H1 (cell line): ENCODE data around the gene C15orf62. TPM values are rescaled to one million over a fixed set of nuclear protein-coding genes. Genes with fewer than 3 reads are reported as not detected.

Source experiments
- CTCF ChIA-PET: fragments of 300-600 bp; sonication (Branson Sonifier 250); formaldehyde crosslinking; loops from one replicate; lab custom pipeline; 2021; ENCODE audit not compliant: partially characterized antibody; lab: Charles Lee
- POLR2A ChIA-PET: fragments of 300-600 bp; sonication (Branson Sonifier 250); formaldehyde crosslinking; loops from one replicate; lab custom pipeline; 2021; ENCODE audit warnings: inconsistent platforms; ENCODE audit not compliant: partially characterized antibody; lab: Charles Lee
- DNase-seq, 2 experiments: peaks; one replicate each; pipeline versions ENCODE4 v3.0.0 to v3.0.0-alpha.2; 2010 to 2022; ENCODE audit warnings: low spot score in 2 of 2, low read depth in 1 of 2, mixed read lengths in 1 of 2
- FAIRE-seq: peaks from 2 replicates; lab custom pipeline; 2011; peaks lifted over from hg19 to GRCh38; lab: Jason Lieb, UNC
- H2AFZ ChIP-seq: 2 replicates; pipeline ENCODE4 v1.8.1; 2012; ENCODE audit warnings: low read length, inconsistent platforms
- H2AK5ac ChIP-seq: 2 replicates; pipeline ENCODE4 v1.6.1; 2013; ENCODE audit warnings: low read depth, low read length
- H2BK120ac ChIP-seq: replicated peaks from 2 replicates; pipeline ENCODE3; 2013; ENCODE audit warnings: low read depth, low read length, inconsistent platforms
- H2BK12ac ChIP-seq: 2 replicates; pipeline ENCODE4 v1.6.1; 2013; ENCODE audit warnings: low read depth, low read length
- H2BK15ac ChIP-seq: 2 replicates; pipeline ENCODE4 v1.6.1; 2013; ENCODE audit warnings: low read length
- H2BK20ac ChIP-seq: 2 replicates; pipeline ENCODE4 v1.6.1; 2013; ENCODE audit warnings: low read length
- H2BK5ac ChIP-seq: 2 replicates; pipeline ENCODE4 v1.6.1; 2013; ENCODE audit warnings: low read depth, low read length
- H3K14ac ChIP-seq: 2 replicates; pipeline ENCODE4 v1.6.1; 2013; ENCODE audit warnings: inconsistent platforms; ENCODE audit not compliant: insufficient read length
- H3K18ac ChIP-seq: 2 replicates; pipeline ENCODE4 v1.6.1; 2013; ENCODE audit warnings: low read length; ENCODE audit errors: extremely low read depth
- H3K23ac ChIP-seq: 2 replicates; pipeline ENCODE4 v1.6.1; 2013; ENCODE audit warnings: inconsistent platforms; ENCODE audit not compliant: insufficient read length
- H3K23me2 ChIP-seq: 2 replicates; pipeline ENCODE4 v1.6.1; 2013; ENCODE audit warnings: low read depth, low read length
- H3K27ac ChIP-seq: 2 replicates; pipeline ENCODE4 v1.6.1; 2011; ENCODE audit warnings: low read depth, low read length, inconsistent platforms
- H3K27me3 ChIP-seq, 4 experiments: replicated peaks in 1 of 4; 1 replicate in 1 of 4; 2 replicates in 3 of 4; pipeline versions ENCODE4 v1.6.1 to v1.8.1; 2011 to 2013; ENCODE audit warnings: low read length in 3 of 4, mild to moderate bottlenecking in 3 of 4, inconsistent platforms in 2 of 4, mixed read lengths in 2 of 4, moderate library complexity in 1 of 4; ENCODE audit not compliant: control insufficient read depth in 3 of 4, insufficient read depth in 3 of 4; ENCODE audit errors: extremely low read depth in 1 of 4
- H3K36me3 ChIP-seq, 4 experiments: 2 replicates each; pipeline versions ENCODE4 v1.6.1 to v1.8.1; 2011 to 2013; ENCODE audit warnings: mild to moderate bottlenecking in 4 of 4, low read length in 3 of 4, moderate library complexity in 2 of 4, control low read depth in 1 of 4, inconsistent platforms in 1 of 4; ENCODE audit not compliant: insufficient read depth in 4 of 4, control insufficient read depth in 2 of 4
- H3K4ac ChIP-seq: replicated peaks from 2 replicates; pipeline ENCODE3; 2013; ENCODE audit warnings: low read length, low read depth, mixed read lengths, inconsistent platforms; ENCODE audit not compliant: insufficient read length
- H3K4me1 ChIP-seq, 4 experiments: replicated peaks in 1 of 4; 1 replicate in 1 of 4; 2 replicates in 3 of 4; pipeline versions ENCODE4 v1.6.1 to v1.8.1; 2011 to 2013; ENCODE audit warnings: low read length in 3 of 4, inconsistent platforms in 2 of 4, mixed read lengths in 1 of 4; ENCODE audit not compliant: insufficient read depth in 4 of 4, control insufficient read depth in 3 of 4
- H3K4me2 ChIP-seq, 2 experiments: 2 replicates each; pipeline versions ENCODE4 v1.6.1 to v1.8.1; 2011 to 2013; ENCODE audit warnings: low read depth in 2 of 2, low read length in 2 of 2, control low read depth in 1 of 2, inconsistent platforms in 1 of 2, mild to moderate bottlenecking in 1 of 2; ENCODE audit not compliant: insufficient read depth in 1 of 2
- H3K4me3 ChIP-seq, 4 experiments: fragments of 200-600, 300-600 bp in 1 of 4; sonication (generic), shearing (Covaris generic), sonication (Bioruptor Twin) in 1 of 4; 2 replicates each; pipeline versions ENCODE4 v1.5.1 to v1.8.1; 2011 to 2016; ENCODE audit warnings: low read length in 4 of 4, low read depth in 3 of 4, control low read depth in 2 of 4, inconsistent platforms in 2 of 4, mild to moderate bottlenecking in 2 of 4, mixed read lengths in 1 of 4, moderate library complexity in 1 of 4; ENCODE audit not compliant: insufficient read depth in 2 of 4; ENCODE audit errors: extremely low read depth in 1 of 4
- H3K56ac ChIP-seq: replicated peaks from 2 replicates; pipeline ENCODE3; 2013; ENCODE audit warnings: low read depth, mild to moderate bottlenecking, mixed read lengths, low read length, inconsistent platforms; ENCODE audit not compliant: insufficient read length
- H3K79me1 ChIP-seq: 2 replicates; pipeline ENCODE4 v1.6.1; 2013; ENCODE audit warnings: low read depth, low read length, control low read depth
- H3K79me2 ChIP-seq, 2 experiments: 2 replicates each; pipeline versions ENCODE4 v1.6.1 to v1.8.1; 2012 to 2013; ENCODE audit warnings: low read length in 2 of 2, mild to moderate bottlenecking in 2 of 2, inconsistent platforms in 1 of 2; ENCODE audit not compliant: insufficient read depth in 2 of 2, control insufficient read depth in 1 of 2
- H3K9ac ChIP-seq, 4 experiments: replicated peaks in 1 of 4; 1 replicate in 1 of 4; 2 replicates in 3 of 4; pipeline versions ENCODE4 v1.6.1 to v1.8.1; 2011 to 2013; ENCODE audit warnings: low read depth in 3 of 4, low read length in 3 of 4, control low read depth in 2 of 4, mild to moderate bottlenecking in 2 of 4, moderate library complexity in 2 of 4, inconsistent platforms in 1 of 4; ENCODE audit errors: extremely low read depth in 1 of 4
- H3K9me3 ChIP-seq, 2 experiments: 2 replicates each; pipeline versions ENCODE4 v1.6.1 to v1.8.1; 2012 to 2013; ENCODE audit warnings: mild to moderate bottlenecking in 2 of 2, moderate library complexity in 2 of 2, control low read depth in 1 of 2, inconsistent platforms in 1 of 2, low read depth in 1 of 2, low read length in 1 of 2, mixed read lengths in 1 of 2; ENCODE audit not compliant: insufficient read depth in 2 of 2
- H4K20me1 ChIP-seq, 2 experiments: replicated peaks in 1 of 2; 2 replicates each; pipeline versions ENCODE3 to v1.8.1; 2011 to 2013; ENCODE audit warnings: inconsistent platforms in 2 of 2, low read length in 2 of 2, mild to moderate bottlenecking in 1 of 2; ENCODE audit not compliant: insufficient read depth in 2 of 2, control insufficient read depth in 1 of 2
- H4K5ac ChIP-seq: 2 replicates; pipeline ENCODE4 v1.6.1; 2013; ENCODE audit warnings: low read length, low read depth, mixed read lengths, inconsistent platforms; ENCODE audit not compliant: insufficient read length
- H4K8ac ChIP-seq: 2 replicates; pipeline ENCODE4 v1.8.0; 2013; ENCODE audit warnings: mild to moderate bottlenecking, moderate library complexity, low read length, inconsistent platforms; ENCODE audit not compliant: insufficient read depth; ENCODE audit errors: extremely low read depth
- H4K91ac ChIP-seq: replicated peaks from 2 replicates; pipeline ENCODE3; 2013; ENCODE audit warnings: low read length, mixed read lengths, inconsistent platforms; ENCODE audit not compliant: insufficient read length
- BCL11A ChIP-seq, 2 experiments: IDR thresholded peaks; one replicate each; pipeline ENCODE4 v1.6.1; 2011; ENCODE audit warnings: low read depth in 2 of 2, low read length in 2 of 2, mild to moderate bottlenecking in 2 of 2
- GTF2F1 ChIP-seq: IDR thresholded peaks from 2 replicates; pipeline ENCODE4 v1.6.1; 2012; ENCODE audit warnings: low read depth, low read length, improper control_type of control experiment, borderline replicate concordance
- KDM5A ChIP-seq: fragments of 200-600 bp; IDR thresholded peaks from 2 replicates; pipeline ENCODE4 v1.7.1; 2012; ENCODE audit warnings: mild to moderate bottlenecking, low read length, inconsistent platforms, mixed read lengths
- NANOG ChIP-seq: IDR thresholded peaks from 2 replicates; pipeline ENCODE4 v1.6.1; 2011; ENCODE audit warnings: low read length, low read depth, mild to moderate bottlenecking, inconsistent platforms; ENCODE audit not compliant: insufficient read depth, poor library complexity, severe bottlenecking
- RBBP5 ChIP-seq: IDR thresholded peaks from 2 replicates; pipeline ENCODE4 v1.7.1; 2012; ENCODE audit warnings: low read depth, mild to moderate bottlenecking, inconsistent platforms, low read length, moderate library complexity, borderline replicate concordance
- RFX5 ChIP-seq: IDR thresholded peaks from 2 replicates; pipeline ENCODE4 v1.6.1; 2011; ENCODE audit warnings: low read depth, low read length, improper control_type of control experiment, borderline replicate concordance
- TEAD4 ChIP-seq: IDR thresholded peaks from 2 replicates; pipeline ENCODE4 v1.6.1; 2012; ENCODE audit warnings: low read depth, low read length, inconsistent platforms, mixed read lengths
- WGBS, 2 experiments: shearing (Covaris generic) in 1 of 2; methylation state at CpG; one replicate each; pipeline versions ENCODE4 v1.1.6 to v1.1.7; 2013 to 2015; ENCODE audit warnings: low lambda C conversion rate in 2 of 2, mixed read lengths in 2 of 2, inconsistent platforms in 1 of 2, low coverage in 1 of 2, missing lambda C conversion rate in 1 of 2; ENCODE audit not compliant: insufficient replicate concordance in 2 of 2, insufficient coverage in 1 of 2, insufficient read length in 1 of 2; ENCODE audit errors: extremely low coverage in 1 of 2, missing lambda C conversion rate in 1 of 2; 5-methylcytosine and 5-hydroxymethylcytosine counted together
- polyA plus RNA-seq, 7 experiments: library from polyadenylated mRNA; depleted of rRNA in 3 of 7; stranded (reverse) in 5 of 7; unstranded in 2 of 7; fragments of >200 nt in 5 of 7; fragments of 200-250 nt in 2 of 7; gene quantifications; 1 replicate in 5 of 7; 2 replicates in 1 of 7; 4 replicates in 1 of 7; pipeline versions ENCODE4 v1.2.1 to v1.2.3, GENCODE V29; 2011 to 2013; ENCODE audit warnings: missing spikeins in 2 of 7, mixed read lengths in 2 of 7
- total RNA-seq: library from RNA; stranded (reverse); fragmentation: NEBNext Ultra II Directional; extraction: Animal tissue kit (Norgen Biotek cat#: 25700); gene quantifications from 2 replicates; pipeline ENCODE4 v1.2.1, GENCODE V29; 2021

Gene C15orf62
- total and polyA plus RNA-seq, 2 of the 8 experiments (the other 6 are each of a cell fraction or from before 2014, with no cell fraction given) = 0.06 to 0.56 TPM

GRCh38 chr15:40749151-40749630 lies 20.6 kb upstream of the C15orf62 start:
- FAIRE-seq = no peak
- TF ChIP-seq GTF2F1 (no peak), KDM5A (no peak), NANOG (no peak), RFX5 (no peak), BCL11A (IDR thresholded peaks at IDR 0.05; ENCODE audit: low read depth in 2 of 2, low read length in 2 of 2) (no peak), RBBP5 (no peak), TEAD4 (no peak)

More at GRCh38 chr15:40749151-40749630, 20.6 kb upstream of the C15orf62 start:
- H3K27me3 ChIP-seq = no peaks in the 10 kb centered on the region
- 92% methylated on average over 4 of the region's 4 CpGs; no CpG with 5 or more reads in 1 of the 2 experiments for WGBS, 2 experiments
- no peak overlapping the region for H3K4ac ChIP-seq
- H3K36me3 ChIP-seq = peaks cover 0 to 9% (median 0%) of the 10 kb centered on the region in 4 experiments; a peak in 2 of 8 replicates
- no peak overlapping the region for H3K4me3 ChIP-seq
- no peak overlapping the region for H2BK15ac ChIP-seq
- H3K4me1 ChIP-seq = peaks cover 0 to 2% (median 0%) of the 10 kb centered on the region in 4 experiments; a peak in 1 of 7 replicates
- no peak overlapping the region for H3K18ac ChIP-seq
- H2AFZ ChIP-seq = no peak overlapping the region
- H2BK120ac ChIP-seq = no peak overlapping the region
- no peak overlapping the region for H2BK12ac ChIP-seq
- no peaks in the 10 kb centered on the region for H4K20me1 ChIP-seq
- no peaks in the 10 kb centered on the region for H3K23me2 ChIP-seq
- no peaks in the 10 kb centered on the region for H3K9me3 ChIP-seq
- no peak overlapping the region for H3K27ac ChIP-seq
- no peak overlapping the region for H4K8ac ChIP-seq
- no peak overlapping the region for H2BK5ac ChIP-seq
- no peak overlapping the region for H2BK20ac ChIP-seq
- no peak overlapping the region for H3K4me2 ChIP-seq
- no peak overlapping the region for H3K23ac ChIP-seq
- CTCF ChIA-PET = interaction anchor here (0.9 to 6.8 kb wide), 9 partner anchors 10 to 154 kb away, joined by 3 to 70 read pairs (median 5); partner anchors contain the start of genes C15orf62, GCHFR, SPINT1 and VPS18
- H3K56ac ChIP-seq = no peak overlapping the region
- H3K14ac ChIP-seq = no peak overlapping the region
- H2AK5ac ChIP-seq = no peak overlapping the region
- no peak for DNase-seq
- no peak overlapping the region for H3K9ac ChIP-seq
- POLR2A ChIA-PET = interaction anchor here (0.9 to 1.2 kb wide), 2 partner anchors 8 to 24 kb away, joined by 3 read pairs; no protein-coding TSS in a partner anchor
- H4K5ac ChIP-seq = no peak overlapping the region
- H3K79me2 ChIP-seq = peaks cover 0 to 19% of the 10 kb centered on the region in 2 experiments; a peak in 2 of 4 replicates
- no peak overlapping the region for H4K91ac ChIP-seq
- H3K79me1 ChIP-seq = peaks cover 2% of the 10 kb centered on the region; the same call in 1 of the 2 replicates
